ENCODE measurements around the gene CASK. TPM values are rescaled to one million over a fixed set of nuclear protein-coding genes. Genes with fewer than 3 reads are reported as not detected.

The CASK gene
- total and polyA plus RNA-seq, 8 donors = 4.7 to 42.5 (median 22.9) TPM

- FAIRE-seq = no peak
- H3K27ac ChIP-seq = no peak overlapping the region
- no peaks in the 10 kb centered on the region for H3K27me3 ChIP-seq
- no peak for DNase-seq
- H3K4me3 ChIP-seq = no peak overlapping the region
- TF ChIP-seq CTCF (IDR thresholded peaks at IDR 0.05) = no peak
- no peaks in the 10 kb centered on the region for H3K4me1 ChIP-seq
- H3K9me3 ChIP-seq = no peaks in the 10 kb centered on the region
- intact Hi-C loops (cut with DNase I) = no loop called here
- no peaks in the 10 kb centered on the region for H3K36me3 ChIP-seq
- no peak for ATAC-seq
- 80 to 96% methylated on average over 7 of the region's 7 CpGs for WGBS, 2 donors
These were observed 394.6 kb downstream of the CASK start for GRCh38 chrX:41528784-41529183.

- no peak for DNase-seq
- FAIRE-seq = no peak
- ATAC-seq = no peak
- no peak overlapping the region for H3K4me3 ChIP-seq
- H3K27me3 ChIP-seq = no peaks in the 10 kb centered on the region
- H3K9me3 ChIP-seq = no peaks in the 10 kb centered on the region
- no peaks in the 10 kb centered on the region for H3K36me3 ChIP-seq
- intact Hi-C loops (cut with DNase I) = no loop called here
- no peak overlapping the region for H3K27ac ChIP-seq
- 72 to 86% methylated on average over 5 of the region's 5 CpGs for WGBS, 2 donors
- TF ChIP-seq CTCF (IDR thresholded peaks at IDR 0.05) = no peak
- no peaks in the 10 kb centered on the region for H3K4me1 ChIP-seq
These were observed 396.4 kb downstream of the CASK start for GRCh38 chrX:41526925-41527324.

- Histone ChIP-seq H3K4me1 (no peaks in the 10 kb centered on the region), H3K27me3 (no peaks in the 10 kb centered on the region), H3K27ac (no peak overlapping the region), H3K4me3 (no peak overlapping the region), H3K9me3 (no peaks in the 10 kb centered on the region), H3K36me3 (no peaks in the 10 kb centered on the region)
- 72 to 90% methylated on average over 2 of the region's 2 CpGs for WGBS, 2 donors
- ATAC-seq (no peak), DNase-seq (no peak), FAIRE-seq (no peak)
- intact Hi-C loops (cut with DNase I) = no loop called here
- TF ChIP-seq CTCF (IDR thresholded peaks at IDR 0.05) = no peak
These were observed 397.1 kb downstream of the CASK start for GRCh38 chrX:41526271-41526670.

GRCh38 chrX:41522671-41523070 lies 400.7 kb downstream of the CASK start:
- no peak for TF ChIP-seq CTCF (IDR thresholded peaks at IDR 0.05)
- 60% methylated on average over 4 of the region's 4 CpGs for WGBS, 2 donors
- Histone ChIP-seq H3K27ac (no peak overlapping the region), H3K27me3 (no peaks in the 10 kb centered on the region), H3K9me3 (no peaks in the 10 kb centered on the region), H3K4me3 (no peak overlapping the region), H3K4me1 (no peaks in the 10 kb centered on the region), H3K36me3 (no peaks in the 10 kb centered on the region)
- ATAC-seq (no peak), DNase-seq (no peak), FAIRE-seq (no peak)
- intact Hi-C loops (cut with DNase I) = no loop called here

GRCh38 chrX:41522081-41522480 lies 401.3 kb downstream of the CASK start:
- ATAC-seq = peak in 1 of 4 donors; percentile 12
- peak in 2 of 6 donors; percentile 4 to 16 for DNase-seq
- Histone ChIP-seq H3K4me1 (no peaks in the 10 kb centered on the region), H3K27me3 (no peaks in the 10 kb centered on the region), H3K9me3 (no peaks in the 10 kb centered on the region), H3K36me3 (no peaks in the 10 kb centered on the region), H3K4me3 (no peak overlapping the region), H3K27ac (no peak overlapping the region)
- 52 to 63% methylated on average over 2 of the region's 2 CpGs for WGBS, 2 donors
- TF ChIP-seq CTCF (IDR thresholded peaks at IDR 0.05) = no peak
- intact Hi-C loops (cut with DNase I) = no loop called here
- FAIRE-seq = no peak
